ENCODE measurements around the gene CTDSP2.

Gene CTDSP2

GRCh38 chr12:57839996-57840395 lies 6.5 kb downstream of the CTDSP2 start:
- TF ChIP-seq CTCF (IDR thresholded peaks at IDR 0.05; ENCODE audit: insufficient read depth, low read depth, low read length, missing control alignments) = no peak
- no peak for DNase-seq (ENCODE audit: low read depth)
- H3K4me3 ChIP-seq (ENCODE audit: low read depth, low read length) = no peak overlapping the region

- H3K4me3 ChIP-seq (ENCODE audit: low read depth, low read length) = peak overlapping the region; percentile 23
- no peak for TF ChIP-seq CTCF (IDR thresholded peaks at IDR 0.05; ENCODE audit: insufficient read depth, low read depth, low read length, missing control alignments)
- DNase-seq (ENCODE audit: low read depth) = peak; percentile 73
Measured at GRCh38 chr12:57838594-57839302, 7.8 kb downstream of the CTDSP2 start.

- peak; percentile 48 for DNase-seq (ENCODE audit: low read depth)
- no peak for TF ChIP-seq CTCF (IDR thresholded peaks at IDR 0.05; ENCODE audit: insufficient read depth, low read depth, low read length, missing control alignments)
- no peak overlapping the region for H3K4me3 ChIP-seq (ENCODE audit: low read depth, low read length)
Measured at GRCh38 chr12:57837864-57838562, 8.5 kb downstream of the CTDSP2 start.

GRCh38 chr12:57836442-57837375 lies 9.8 kb downstream of the CTDSP2 start:
- DNase-seq (ENCODE audit: low read depth) = peak; percentile 83
- peak overlapping the region; percentile 23 for H3K4me3 ChIP-seq (ENCODE audit: low read depth, low read length)
- no peak for TF ChIP-seq CTCF (IDR thresholded peaks at IDR 0.05; ENCODE audit: insufficient read depth, low read depth, low read length, missing control alignments)

GRCh38 chr12:57835366-57836288 lies 10.9 kb downstream of the CTDSP2 start:
- H3K4me3 ChIP-seq (ENCODE audit: low read depth, low read length) = peak overlapping the region; percentile 23
- DNase-seq (ENCODE audit: low read depth) = no peak
- no peak for TF ChIP-seq CTCF (IDR thresholded peaks at IDR 0.05; ENCODE audit: insufficient read depth, low read depth, low read length, missing control alignments)
